A673 (cell line): ENCODE measurements around the gene BBS7.

Source experiments
- EZH2 ChIP-seq: fragments of 200-600 bp; sonication (generic); IDR thresholded peaks from 2 replicates; pipeline ENCODE4 v1.6.1; 2017; ENCODE audit warnings: borderline replicate concordance, low read depth, mild to moderate bottlenecking, mixed read lengths, antibody characterized with exemption, low read length; ENCODE audit not compliant: poor library complexity, severe bottlenecking
- TF ChIP-seq, protein P1 (sequence below): fragments of 300-800, 200-600 bp; sonication (generic); conservative IDR thresholded peaks from 2 replicates; pipeline ENCODE4 v1.5.1; 2017; ENCODE audit warnings: low read depth, mild to moderate bottlenecking, antibody characterized with exemption, low read length, moderate library complexity, mixed read lengths

DNA sequence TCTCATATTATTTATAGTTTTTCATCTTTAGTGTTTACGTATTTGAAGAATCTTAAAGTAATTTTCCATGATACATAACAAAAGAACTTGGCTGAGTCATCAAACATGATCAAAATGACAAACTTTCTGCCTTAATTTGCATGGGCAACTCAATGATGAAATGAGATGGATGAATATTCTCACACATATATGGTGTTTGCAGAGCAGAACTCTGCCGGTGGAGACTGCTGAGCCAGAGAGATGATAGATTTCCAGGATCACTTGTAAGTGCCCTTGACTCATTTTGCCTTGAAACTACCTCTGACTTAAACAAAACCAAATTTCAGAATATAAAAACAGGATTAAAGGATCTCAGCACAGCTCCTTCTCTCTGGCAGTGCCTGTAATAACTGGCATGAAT is 43.4 kb upstream of the BBS7 start:
- TF ChIP-seq, protein P1, sequence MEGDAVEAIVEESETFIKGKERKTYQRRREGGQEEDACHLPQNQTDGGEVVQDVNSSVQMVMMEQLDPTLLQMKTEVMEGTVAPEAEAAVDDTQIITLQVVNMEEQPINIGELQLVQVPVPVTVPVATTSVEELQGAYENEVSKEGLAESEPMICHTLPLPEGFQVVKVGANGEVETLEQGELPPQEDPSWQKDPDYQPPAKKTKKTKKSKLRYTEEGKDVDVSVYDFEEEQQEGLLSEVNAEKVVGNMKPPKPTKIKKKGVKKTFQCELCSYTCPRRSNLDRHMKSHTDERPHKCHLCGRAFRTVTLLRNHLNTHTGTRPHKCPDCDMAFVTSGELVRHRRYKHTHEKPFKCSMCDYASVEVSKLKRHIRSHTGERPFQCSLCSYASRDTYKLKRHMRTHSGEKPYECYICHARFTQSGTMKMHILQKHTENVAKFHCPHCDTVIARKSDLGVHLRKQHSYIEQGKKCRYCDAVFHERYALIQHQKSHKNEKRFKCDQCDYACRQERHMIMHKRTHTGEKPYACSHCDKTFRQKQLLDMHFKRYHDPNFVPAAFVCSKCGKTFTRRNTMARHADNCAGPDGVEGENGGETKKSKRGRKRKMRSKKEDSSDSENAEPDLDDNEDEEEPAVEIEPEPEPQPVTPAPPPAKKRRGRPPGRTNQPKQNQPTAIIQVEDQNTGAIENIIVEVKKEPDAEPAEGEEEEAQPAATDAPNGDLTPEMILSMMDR = no peak
- no peak for TF ChIP-seq EZH2
